K562 (cell line): Measurements from ENCODE around the gene CHMP1A. TPM values are rescaled to one million over a fixed set of nuclear protein-coding genes. Genes with fewer than 3 reads are reported as not detected.

ENCODE experiments used
- ATAC-seq: fragments of 200-7000 bp; cut with Tn5 transposase; 3 replicates; pipeline ENCODE4 v1.9.1; 2020; ENCODE audit warnings: moderate library complexity
- BruUV-seq: library from RNA; stranded (reverse); fragments of 400-500 nt; replicated peaks from 2 replicates; lab custom pipeline; 2021; lab: Mats Ljungman, UMichigan
- CTCF ChIA-PET: fragments of 300-600 bp; formaldehyde crosslinking; extraction: SDS; loops from one replicate; lab custom pipeline; 2021; ENCODE audit warnings: low intra/inter-chr PET ratio; lab: Yijun Ruan, JAX
- POLR2A ChIA-PET: fragments of 300-600, 350-650 bp; sonication (Branson Sonifier 250); formaldehyde crosslinking; extraction: SDS; loops from one replicate; lab custom pipeline; 2021; ENCODE audit warnings: antibody characterized with exemption, inconsistent platforms; lab: Yijun Ruan, JAX
- DNase-seq, 4 experiments: peaks; one replicate each; pipeline versions ENCODE4 v3.0.0 to v3.0.0-alpha.2; 2011 to 2018; ENCODE audit warnings: low spot score in 3 of 4, mixed read lengths in 3 of 4; ENCODE audit errors: extremely low read depth in 1 of 4
- FAIRE-seq: peaks from 2 replicates; lab custom pipeline; 2011; peaks lifted over from hg19 to GRCh38; lab: Jason Lieb, UNC
- H2AFZ ChIP-seq: 2 replicates; pipeline ENCODE4 v1.6.0; 2011; ENCODE audit warnings: low read depth, low read length, control low read depth, inconsistent platforms
- H3K27ac ChIP-seq: fragments of 200-600 bp; 3 replicates; pipeline ENCODE4 v1.8.0; 2011; ENCODE audit warnings: low read depth, mild to moderate bottlenecking, control low read depth, inconsistent platforms, low read length, moderate library complexity, mixed read lengths; ENCODE audit errors: extremely low read depth
- H3K27me3 ChIP-seq, 2 experiments: fragments of 300-600 bp in 1 of 2; 2 replicates in 1 of 2; 3 replicates in 1 of 2; pipeline versions ENCODE4 v1.6.0 to v1.8.0; 2011; ENCODE audit warnings: inconsistent platforms in 2 of 2, low read length in 2 of 2, mild to moderate bottlenecking in 1 of 2, mixed read lengths in 1 of 2, moderate library complexity in 1 of 2; ENCODE audit not compliant: control insufficient read depth in 2 of 2, insufficient read depth in 2 of 2
- H3K36me3 ChIP-seq: fragments of 300-600 bp; 3 replicates; pipeline ENCODE4 v1.8.0; 2011; ENCODE audit warnings: mild to moderate bottlenecking, low read length, inconsistent platforms; ENCODE audit not compliant: control insufficient read depth, insufficient read depth
- H3K4me1 ChIP-seq, 2 experiments: fragments of 200-600 bp in 1 of 2; replicated peaks in 1 of 2; 2 replicates in 1 of 2; 3 replicates in 1 of 2; pipeline versions ENCODE4 v1.5.1 to v1.8.0; 2011; ENCODE audit warnings: inconsistent platforms in 2 of 2, low read length in 2 of 2, mild to moderate bottlenecking in 1 of 2, mixed read lengths in 1 of 2, moderate library complexity in 1 of 2; ENCODE audit not compliant: control insufficient read depth in 2 of 2, insufficient read depth in 2 of 2
- H3K4me2 ChIP-seq: 2 replicates; pipeline ENCODE4 v1.6.1; 2011; ENCODE audit warnings: low read length, control low read depth, inconsistent platforms, mixed read lengths; ENCODE audit not compliant: insufficient read depth
- H3K4me3 ChIP-seq: fragments of 200-600 bp; sonication (generic), shearing (Covaris generic); 2 replicates; pipeline ENCODE4 v1.5.1; 2016; ENCODE audit warnings: control low read depth, inconsistent platforms
- H3K79me2 ChIP-seq: fragments of 200-600 bp; 3 replicates; pipeline ENCODE4 v1.8.0; 2011; ENCODE audit warnings: low read length, inconsistent platforms; ENCODE audit not compliant: control insufficient read depth, insufficient read depth
- H3K9ac ChIP-seq, 2 experiments: 2 replicates each; pipeline versions ENCODE4 v1.6.0 to v1.6.1; 2011; ENCODE audit warnings: low read depth in 2 of 2, low read length in 2 of 2, control low read depth in 1 of 2, inconsistent platforms in 1 of 2, mild to moderate bottlenecking in 1 of 2, mixed read lengths in 1 of 2; ENCODE audit not compliant: insufficient read depth in 1 of 2
- H3K9me1 ChIP-seq: one replicate; pipeline ENCODE4 v1.6.0; 2011; ENCODE audit warnings: inconsistent platforms, mild to moderate bottlenecking, low read length, moderate library complexity; ENCODE audit not compliant: control insufficient read depth, insufficient read depth
- H3K9me3 ChIP-seq: replicated peaks from 2 replicates; pipeline ENCODE4 v1.5.1; 2011; ENCODE audit warnings: low read depth, low read length, inconsistent platforms; ENCODE audit not compliant: control insufficient read depth, insufficient read depth
- H4K20me1 ChIP-seq: replicated peaks from 2 replicates; pipeline ENCODE4 v1.6.1; 2011; ENCODE audit warnings: low read length, inconsistent platforms, mixed read lengths; ENCODE audit not compliant: control insufficient read depth, insufficient read depth
- CGGBP1 ChIP-seq: fragments of 250-450 bp; sonication (Bioruptor Pico); IDR thresholded peaks from 2 replicates; pipeline ENCODE4 v1.9.0; 2021; ENCODE audit warnings: mild to moderate bottlenecking
- HBP1 ChIP-seq: fragments of 450-650 bp; formaldehyde crosslinking; IDR thresholded peaks from 2 replicates; pipeline ENCODE4 v1.4.0; 2022; ENCODE audit warnings: missing genetic modification characterization
- LEF1 ChIP-seq: fragments of 450-650 bp; IDR thresholded peaks from 2 replicates; pipeline ENCODE4 v1.6.1; 2016; ENCODE audit warnings: mild to moderate bottlenecking
- NFIC ChIP-seq: fragments of 450-650 bp; IDR thresholded peaks from 2 replicates; pipeline ENCODE4 v1.6.1; 2017; ENCODE audit warnings: mild to moderate bottlenecking, inconsistent platforms
- POLR2G ChIP-seq: fragments of 200-400 bp; formaldehyde crosslinking; IDR thresholded peaks from 2 replicates; pipeline ENCODE4 v1.6.1; 2017; ENCODE audit warnings: low read depth, mild to moderate bottlenecking, antibody characterized with exemption, low read length, moderate library complexity
- RBFOX2 ChIP-seq: fragments of 200-400 bp; formaldehyde crosslinking; IDR thresholded peaks from 2 replicates; pipeline ENCODE4 v1.6.1; 2017; ENCODE audit warnings: low read depth, mild to moderate bottlenecking, low read length, moderate library complexity
- RBM22 ChIP-seq: fragments of 200-400 bp; formaldehyde crosslinking; IDR thresholded peaks from 2 replicates; pipeline ENCODE4 v1.6.1; 2018; ENCODE audit warnings: low read length, low read depth; ENCODE audit not compliant: poor library complexity, severe bottlenecking
- SMAD4 ChIP-seq: fragments of 250-450 bp; sonication (Bioruptor Pico); conservative IDR thresholded peaks from 2 replicates; pipeline ENCODE4 v1.8.0; 2021; ENCODE audit warnings: inconsistent platforms, mild to moderate bottlenecking, moderate library complexity
- ZBTB34 ChIP-seq: fragments of 250-450 bp; sonication (Bioruptor Pico); IDR thresholded peaks from 2 replicates; pipeline ENCODE4 v1.8.0; 2021; ENCODE audit warnings: mild to moderate bottlenecking, moderate library complexity
- ZBTB7A ChIP-seq: IDR thresholded peaks from 2 replicates; pipeline ENCODE4 v1.6.1; 2011; ENCODE audit warnings: low read depth, mild to moderate bottlenecking, low read length, moderate library complexity, borderline replicate concordance; ENCODE audit not compliant: control insufficient read depth
- ZKSCAN8 ChIP-seq: fragments of 200-800 bp; sonication (Bioruptor generic); IDR thresholded peaks from 2 replicates; pipeline ENCODE4 v1.6.1; 2016; ENCODE audit warnings: missing genetic modification characterization, missing compliant biosample characterization
- whole genome bisulfite sequencing: fragments of 100-300 bp; shearing (Covaris generic); methylation state at CpG from one replicate; pipeline ENCODE4 v1.1.6; 2016; ENCODE audit warnings: low coverage, mixed read lengths; ENCODE audit not compliant: insufficient coverage; ENCODE audit errors: missing lambda C conversion rate; 5-methylcytosine and 5-hydroxymethylcytosine counted together
- in situ Hi-C: fragments of 300-500 bp; cut with MboI; formaldehyde crosslinking; loops from 4 replicates; pipeline ENCODE4 v1.15.0; 2018; ENCODE audit warnings: inconsistent platforms, mixed read lengths
- intact Hi-C: fragments of 100-400 bp; cut with micrococcal nuclease; formaldehyde crosslinking; loops from 2 replicates; pipeline ENCODE4 v1.14.2; 2022
- polyA plus RNA-seq, 8 experiments: library from polyadenylated mRNA; depleted of rRNA in 4 of 8; stranded (reverse) in 5 of 8; unstranded in 3 of 8; fragments of >200 nt; fragmentation: Nextera tagmentation in 2 of 8; fragmentation: Illumina TruSeq in 1 of 8; extraction: Ambion mirVana in 2 of 8; extraction: Trizol in 1 of 8; gene quantifications; 2 replicates each; pipeline versions ENCODE4 v1.2.1 to v1.2.3, GENCODE V29; 2011 to 2014; ENCODE audit warnings: inconsistent platforms in 1 of 8, missing spikeins in 1 of 8
- total RNA-seq, 7 experiments: library from RNA; depleted of rRNA in 6 of 7; stranded (reverse); fragments of >200 nt in 6 of 7; fragmentation: Illumina TruSeq in 2 of 7; extraction: Trizol in 2 of 7; gene quantifications; 2 replicates each; pipeline versions ENCODE4 v1.2.1 to v1.2.3, GENCODE V29; 2011 to 2021; ENCODE audit warnings: low replicate concordance in 1 of 7

CHMP1A gene
- total and polyA plus RNA-seq, 9 of the 15 experiments (the other 6 are each of a cell fraction or from before 2014, with no cell fraction given): 0.83 to 79.9 (median 45.2) TPM

DNA sequence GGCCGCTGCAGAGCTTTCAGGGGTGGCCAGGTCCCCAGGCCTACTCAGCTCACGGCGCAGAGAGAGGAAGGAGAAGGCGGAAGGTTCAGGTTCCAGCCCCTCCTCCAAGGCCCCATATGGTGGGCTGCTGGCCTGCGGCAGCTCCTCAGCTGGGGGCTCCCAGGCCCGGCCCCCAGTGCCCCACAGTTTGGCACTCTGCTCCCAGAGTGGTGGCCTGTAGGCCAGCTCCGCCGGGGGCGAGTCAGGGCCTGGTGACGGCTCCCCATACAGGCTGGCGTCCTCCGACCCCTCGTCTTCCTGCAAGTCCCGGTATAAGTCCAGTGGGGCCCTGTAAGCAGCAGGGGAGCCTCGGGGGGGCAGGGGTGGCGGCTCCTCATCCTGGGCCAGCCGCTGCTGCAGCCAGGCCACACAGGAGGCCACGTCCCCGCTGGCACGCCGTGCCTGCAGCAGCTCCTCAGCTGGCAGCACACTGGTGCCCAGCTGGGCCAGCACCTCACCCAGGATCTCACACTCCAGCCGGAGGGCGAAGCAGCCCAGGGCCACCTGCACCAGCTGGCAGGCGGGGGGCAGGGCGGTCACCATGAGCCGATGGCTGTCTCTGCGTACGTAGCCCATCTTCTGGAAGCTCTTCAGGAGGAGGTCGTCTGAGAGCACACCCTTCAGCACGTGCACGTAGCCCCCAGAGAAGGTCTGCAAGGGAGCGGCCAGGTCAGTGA lies 40.3 kb upstream of the CHMP1A start (continued):
- no peak for TF ChIP-seq CGGBP1 (CRISPR knock-in tag)
- TF ChIP-seq LEF1: no peak
- TF ChIP-seq ZKSCAN8 (CRISPR knock-in tag): no peak

DNA sequence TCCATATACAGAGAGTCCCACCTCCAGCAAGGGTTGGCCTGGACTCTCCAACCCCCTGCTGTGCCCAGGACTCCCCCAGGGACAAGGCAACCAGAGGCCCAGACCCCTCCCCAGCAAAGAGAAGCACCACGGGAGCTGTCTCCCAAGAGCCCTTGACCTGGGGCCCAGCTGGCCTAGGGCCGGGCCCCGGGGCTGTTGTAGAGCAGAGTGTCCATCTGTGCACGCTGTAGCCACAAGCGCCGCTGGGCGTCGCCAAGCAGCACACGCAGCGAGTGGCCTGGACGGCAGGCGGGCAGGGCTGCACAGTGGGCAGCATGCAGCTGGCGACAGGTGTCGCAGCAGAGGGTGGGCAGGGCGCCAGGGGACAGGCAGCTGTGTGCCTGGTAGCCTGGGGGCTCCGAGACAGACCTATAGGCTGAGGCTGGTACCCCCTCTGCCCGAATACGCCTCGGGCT lies 39.7 kb upstream of the CHMP1A start:
- 96% methylated on average over 18 of the region's 19 CpGs for WGBS
- POLR2A ChIA-PET: interaction anchor here (0.6 to 1.7 kb wide), 5 partner anchors 8 to 167 kb away, joined by 3 to 9 read pairs (median 3); partner anchors contain the start of gene CDK10
- TF ChIP-seq POLR2G (peak; percentile 64), SMAD4 (CRISPR knock-in tag) (no peak), ZBTB34 (CRISPR knock-in tag) (no peak), ZBTB7A (0 out of 2 replicates have a peak, but pooled peaks have one; percentile 22), RBM22 (peak; percentile 32), RBFOX2 (peak; percentile 5; the same call in 1 of the 2 replicates), NFIC (peak; percentile 20; the same call in 1 of the 2 replicates), HBP1 (CRISPR knock-in tag) (no peak)

More for the DNA sequence above, 39.7 kb upstream of the CHMP1A start:
- Histone ChIP-seq H3K9me1 (peaks cover 11% of the 10 kb centered on the region), H3K9ac (peak overlapping the region in 1 of 2 experiments; percentile 37; a peak in 1 of 4 replicates), H3K9me3 (no peaks in the 10 kb centered on the region), H3K4me3 (no peak overlapping the region), H3K79me2 (peaks cover 9% of the 10 kb centered on the region), H3K27me3 (no peaks in the 10 kb centered on the region), H3K27ac (no peak overlapping the region), H3K36me3 (peaks cover 57% of the 10 kb centered on the region; the same call in 2 of the 3 replicates), H4K20me1 (peaks cover 4% of the 10 kb centered on the region; the same call in 1 of the 2 replicates), H3K4me2 (no peak overlapping the region), H3K4me1 (peaks cover 9 to 73% of the 10 kb centered on the region in 2 experiments), H2AFZ (no peak overlapping the region)
- no TSS peak for BruUV-seq
- DNase-seq (peak in 1 of 4 experiments; percentile 14), ATAC-seq (no peak), FAIRE-seq (no peak)
- in situ Hi-C loops (no loop called here), intact Hi-C loops (no loop called here)
- CTCF ChIA-PET: interaction anchor here (0.6 kb wide), 1 partner anchor 166 kb away, joined by 3 read pairs; no protein-coding TSS in a partner anchor
